GM21529 (cell line): ENCODE results near the gene SLC25A3.

Source experiments
- ATAC-seq: cut with Tn5 transposase; IDR thresholded peaks from one replicate; pipeline ENCODE4 v1.9.1; 2021; ENCODE audit not compliant: unreplicated experiment

Gene SLC25A3

DNA sequence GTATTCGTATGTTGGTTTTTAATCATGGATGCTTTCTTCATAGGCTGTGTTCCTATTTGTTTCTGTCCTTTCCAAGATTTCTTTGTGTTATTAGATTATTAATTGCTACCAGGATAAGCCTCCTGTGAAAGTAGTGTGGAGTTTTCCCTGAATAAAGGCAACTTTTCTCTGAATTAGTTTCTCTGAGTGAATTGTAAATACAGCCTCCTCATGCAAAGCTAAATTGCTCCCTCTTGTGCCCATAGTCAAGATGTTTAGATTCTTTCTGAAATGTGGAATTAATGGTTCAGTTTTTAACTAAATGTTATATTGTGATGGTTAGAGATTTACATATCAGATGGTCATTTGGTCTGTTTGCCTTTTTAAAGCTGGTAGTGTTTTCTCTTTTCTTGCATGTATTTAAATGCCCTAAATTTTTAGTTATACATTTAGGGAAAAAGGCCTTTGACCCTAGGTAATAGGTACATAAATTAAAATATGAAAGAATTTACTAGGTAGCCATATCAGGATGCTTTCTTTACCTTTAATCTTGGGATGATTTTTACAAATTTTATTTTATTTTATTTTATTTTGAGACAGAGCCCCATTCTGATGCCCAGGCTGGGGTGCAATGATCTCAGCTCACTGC is 60.5 kb downstream of the SLC25A3 start:
- ATAC-seq = no peak
